HepG2 (cell line): Measurements from ENCODE around the gene PIGR. TPM values are rescaled to one million over a fixed set of nuclear protein-coding genes. Genes with fewer than 3 reads are reported as not detected.
A peak's percentile ranks its signal among the peaks of the same experiment; 100 is the strongest.

Source experiments
- ATF3 ChIP-seq: sonication (generic); formaldehyde crosslinking; IDR thresholded peaks from 2 replicates; pipeline ENCODE4 v1.4.0; 2020; ENCODE audit warnings: missing genetic modification reagents
- CAMTA2 ChIP-seq: sonication (generic); formaldehyde crosslinking; IDR thresholded peaks from 2 replicates; pipeline ENCODE4 v1.4.0; 2020; ENCODE audit warnings: mild to moderate bottlenecking, missing genetic modification reagents, borderline replicate concordance
- FUBP1 ChIP-seq: sonication (generic); formaldehyde crosslinking; IDR thresholded peaks from 2 replicates; pipeline ENCODE4 v1.5.1; 2020; ENCODE audit warnings: missing genetic modification reagents, mild to moderate bottlenecking, borderline replicate concordance
- MIER2 ChIP-seq: IDR thresholded peaks from 2 replicates; pipeline ENCODE4 v1.6.1; 2016; ENCODE audit warnings: missing biosample characterization, missing genetic modification reagents
- NFIC ChIP-seq: IDR thresholded peaks from 2 replicates; pipeline ENCODE4 v1.6.1; 2012; ENCODE audit warnings: mild to moderate bottlenecking, low read length, inconsistent platforms
- PATZ1 ChIP-seq: sonication (generic); formaldehyde crosslinking; IDR thresholded peaks from 2 replicates; pipeline ENCODE4 v1.4.0; 2020; ENCODE audit warnings: missing genetic modification reagents
- TCF12 ChIP-seq, 2 experiments: fragments of 450-650 bp in 1 of 2; sonication (generic) in 1 of 2; formaldehyde crosslinking in 1 of 2; IDR thresholded peaks; 2 replicates each; pipeline versions ENCODE4 v1.6.1 to v1.8.0; 2017 to 2022; ENCODE audit warnings: antibody characterized with exemption in 1 of 2, mild to moderate bottlenecking in 1 of 2, missing genetic modification reagents in 1 of 2, moderate library complexity in 1 of 2
- ZNF253 ChIP-seq: sonication (generic); formaldehyde crosslinking; IDR thresholded peaks from 2 replicates; pipeline ENCODE4 v1.8.0; 2022; ENCODE audit warnings: mild to moderate bottlenecking, missing genetic modification reagents, borderline replicate concordance
- ZNF343 ChIP-seq: sonication (generic); formaldehyde crosslinking; IDR thresholded peaks from 2 replicates; pipeline ENCODE4 v1.4.0; 2020; ENCODE audit warnings: mild to moderate bottlenecking, missing genetic modification reagents
- ZNF354B ChIP-seq: sonication (generic); formaldehyde crosslinking; IDR thresholded peaks from 2 replicates; pipeline ENCODE4 v1.8.0; 2022; ENCODE audit warnings: mild to moderate bottlenecking, missing genetic modification reagents
- ZNF556 ChIP-seq: sonication (generic); formaldehyde crosslinking; IDR thresholded peaks from 2 replicates; pipeline ENCODE4 v1.4.0; 2020; ENCODE audit warnings: mild to moderate bottlenecking, missing genetic modification reagents, borderline replicate concordance
- polyA plus RNA-seq, 8 experiments: library from polyadenylated mRNA; depleted of rRNA in 3 of 8; stranded (reverse) in 7 of 8; unstranded in 1 of 8; fragments of >200 nt; fragmentation: Illumina TruSeq in 4 of 8; extraction: Trizol in 4 of 8; gene quantifications; 2 replicates each; pipeline versions ENCODE4 v1.2.1 to v1.2.3, GENCODE V29; 2011 to 2016; ENCODE audit warnings: low read depth in 4 of 8, missing spikeins in 1 of 8, mixed read lengths in 1 of 8; ENCODE audit not compliant: insufficient read depth in 1 of 8
- total RNA-seq, 5 experiments: library from RNA; depleted of rRNA; stranded (reverse); fragments of >200 nt; fragmentation: Illumina TruSeq; extraction: Trizol; gene quantifications; 2 replicates each; pipeline ENCODE4 v1.2.3, GENCODE V29; 2016; ENCODE audit warnings: low read depth in 1 of 5
- TF ChIP-seq, protein P1 (sequence below): sonication (generic); formaldehyde crosslinking; IDR thresholded peaks from 2 replicates; pipeline ENCODE4 v1.4.0; 2020; ENCODE audit warnings: mild to moderate bottlenecking, missing genetic modification reagents, borderline replicate concordance
- TF ChIP-seq, protein P2 (sequence below): sonication (generic); formaldehyde crosslinking; IDR thresholded peaks from 2 replicates; pipeline ENCODE4 v1.8.1; 2023; ENCODE audit warnings: mild to moderate bottlenecking, missing genetic modification reagents
- TF ChIP-seq, protein P3 (sequence below): sonication (generic); formaldehyde crosslinking; IDR thresholded peaks from 2 replicates; pipeline ENCODE4 v1.4.0; 2020; ENCODE audit warnings: missing genetic modification reagents; ENCODE audit errors: not compliant biosample characterization
- TF ChIP-seq, protein P4 (sequence below): sonication (generic); formaldehyde crosslinking; IDR thresholded peaks from 2 replicates; pipeline ENCODE4 v1.5.0; 2020; ENCODE audit warnings: missing genetic modification reagents, mild to moderate bottlenecking, borderline replicate concordance

The PIGR gene
- total and polyA plus RNA-seq, 2 of the 13 experiments (the other 11 are each of a cell fraction or from before 2014, with no cell fraction given), result not detected

DNA sequence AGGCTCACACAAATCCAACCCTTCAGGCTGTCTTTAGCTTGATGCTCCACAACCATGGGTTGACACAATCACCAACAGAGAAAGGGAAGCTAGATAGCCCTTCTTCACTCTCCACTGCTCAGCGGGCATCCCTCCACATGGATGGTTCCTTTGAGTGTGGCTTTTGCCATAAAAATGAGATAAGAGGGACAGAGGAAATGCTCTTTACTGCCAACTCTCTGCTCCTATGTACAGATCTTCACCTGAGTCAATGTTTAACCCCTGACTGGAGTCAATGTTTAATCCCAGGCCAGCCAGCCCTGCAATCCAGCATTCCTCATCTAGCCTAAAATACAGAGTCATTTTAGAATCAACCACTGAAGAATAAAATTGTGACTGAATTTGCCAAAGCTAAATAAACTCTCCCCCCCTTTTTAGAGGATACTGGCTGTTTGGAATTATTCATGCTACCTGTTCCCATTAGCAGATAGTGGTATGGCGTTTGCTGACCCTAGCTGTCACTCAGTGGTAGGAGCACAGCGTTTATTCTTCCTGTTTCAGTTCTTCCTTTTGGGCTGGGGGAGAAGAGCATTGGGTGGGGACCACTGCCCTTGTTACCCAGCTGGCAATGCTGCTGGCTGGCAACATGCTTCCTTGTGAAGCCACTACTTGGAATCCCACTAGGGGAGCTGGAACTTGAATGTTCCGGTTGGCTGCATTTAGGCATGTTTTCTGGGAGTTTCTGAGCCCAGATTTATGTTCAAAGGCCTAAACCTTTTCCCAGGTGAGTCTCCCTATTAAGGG lies 5.2 kb upstream of the PIGR start (continued):
- no peak for TF ChIP-seq FUBP1
- TF ChIP-seq ZNF354B (CRISPR knock-in tag), result no peak
- TF ChIP-seq, protein P1, sequence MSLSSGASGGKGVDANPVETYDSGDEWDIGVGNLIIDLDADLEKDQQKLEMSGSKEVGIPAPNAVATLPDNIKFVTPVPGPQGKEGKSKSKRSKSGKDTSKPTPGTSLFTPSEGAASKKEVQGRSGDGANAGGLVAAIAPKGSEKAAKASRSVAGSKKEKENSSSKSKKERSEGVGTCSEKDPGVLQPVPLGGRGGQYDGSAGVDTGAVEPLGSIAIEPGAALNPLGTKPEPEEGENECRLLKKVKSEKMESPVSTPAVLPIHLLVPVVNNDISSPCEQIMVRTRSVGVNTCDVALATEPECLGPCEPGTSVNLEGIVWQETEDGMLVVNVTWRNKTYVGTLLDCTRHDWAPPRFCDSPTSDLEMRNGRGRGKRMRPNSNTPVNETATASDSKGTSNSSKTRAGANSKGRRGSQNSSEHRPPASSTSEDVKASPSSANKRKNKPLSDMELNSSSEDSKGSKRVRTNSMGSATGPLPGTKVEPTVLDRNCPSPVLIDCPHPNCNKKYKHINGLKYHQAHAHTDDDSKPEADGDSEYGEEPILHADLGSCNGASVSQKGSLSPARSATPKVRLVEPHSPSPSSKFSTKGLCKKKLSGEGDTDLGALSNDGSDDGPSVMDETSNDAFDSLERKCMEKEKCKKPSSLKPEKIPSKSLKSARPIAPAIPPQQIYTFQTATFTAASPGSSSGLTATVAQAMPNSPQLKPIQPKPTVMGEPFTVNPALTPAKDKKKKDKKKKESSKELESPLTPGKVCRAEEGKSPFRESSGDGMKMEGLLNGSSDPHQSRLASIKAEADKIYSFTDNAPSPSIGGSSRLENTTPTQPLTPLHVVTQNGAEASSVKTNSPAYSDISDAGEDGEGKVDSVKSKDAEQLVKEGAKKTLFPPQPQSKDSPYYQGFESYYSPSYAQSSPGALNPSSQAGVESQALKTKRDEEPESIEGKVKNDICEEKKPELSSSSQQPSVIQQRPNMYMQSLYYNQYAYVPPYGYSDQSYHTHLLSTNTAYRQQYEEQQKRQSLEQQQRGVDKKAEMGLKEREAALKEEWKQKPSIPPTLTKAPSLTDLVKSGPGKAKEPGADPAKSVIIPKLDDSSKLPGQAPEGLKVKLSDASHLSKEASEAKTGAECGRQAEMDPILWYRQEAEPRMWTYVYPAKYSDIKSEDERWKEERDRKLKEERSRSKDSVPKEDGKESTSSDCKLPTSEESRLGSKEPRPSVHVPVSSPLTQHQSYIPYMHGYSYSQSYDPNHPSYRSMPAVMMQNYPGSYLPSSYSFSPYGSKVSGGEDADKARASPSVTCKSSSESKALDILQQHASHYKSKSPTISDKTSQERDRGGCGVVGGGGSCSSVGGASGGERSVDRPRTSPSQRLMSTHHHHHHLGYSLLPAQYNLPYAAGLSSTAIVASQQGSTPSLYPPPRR (CRISPR knock-in tag), result no peak
- TF ChIP-seq, protein P2, sequence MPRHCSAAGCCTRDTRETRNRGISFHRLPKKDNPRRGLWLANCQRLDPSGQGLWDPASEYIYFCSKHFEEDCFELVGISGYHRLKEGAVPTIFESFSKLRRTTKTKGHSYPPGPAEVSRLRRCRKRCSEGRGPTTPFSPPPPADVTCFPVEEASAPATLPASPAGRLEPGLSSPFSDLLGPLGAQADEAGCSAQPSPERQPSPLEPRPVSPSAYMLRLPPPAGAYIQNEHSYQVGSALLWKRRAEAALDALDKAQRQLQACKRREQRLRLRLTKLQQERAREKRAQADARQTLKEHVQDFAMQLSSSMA (CRISPR knock-in tag), result 0 out of 2 replicates have a peak, but pooled peaks have one; percentile 23
- TF ChIP-seq ZNF556 (CRISPR knock-in tag), result no peak
- TF ChIP-seq, protein P3, sequence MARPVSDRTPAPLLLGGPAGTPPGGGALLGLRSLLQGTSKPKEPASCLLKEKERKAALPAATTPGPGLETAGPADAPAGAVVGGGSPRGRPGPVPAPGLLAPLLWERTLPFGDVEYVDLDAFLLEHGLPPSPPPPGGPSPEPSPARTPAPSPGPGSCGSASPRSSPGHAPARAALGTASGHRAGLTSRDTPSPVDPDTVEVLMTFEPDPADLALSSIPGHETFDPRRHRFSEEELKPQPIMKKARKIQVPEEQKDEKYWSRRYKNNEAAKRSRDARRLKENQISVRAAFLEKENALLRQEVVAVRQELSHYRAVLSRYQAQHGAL (CRISPR knock-in tag), result no peak
- no peak for TF ChIP-seq CAMTA2
- TF ChIP-seq MIER2 (CRISPR knock-in tag), result 0 out of 2 replicates have a peak, but pooled peaks have one; percentile 48
- TF ChIP-seq PATZ1 (CRISPR knock-in tag), result no peak; the same call in 1 of the 2 replicates
- no peak for TF ChIP-seq TCF12 (IDR thresholded peaks at IDR 0.05)
- TF ChIP-seq TCF12 (CRISPR knock-in tag; IDR thresholded peaks at IDR 0.05), result no peak
- TF ChIP-seq ZNF343 (CRISPR knock-in tag), result no peak
- TF ChIP-seq ATF3 (CRISPR knock-in tag), result no peak
- no peak for TF ChIP-seq NFIC
- no peak for TF ChIP-seq ZNF253 (CRISPR knock-in tag)
- TF ChIP-seq, protein P4, sequence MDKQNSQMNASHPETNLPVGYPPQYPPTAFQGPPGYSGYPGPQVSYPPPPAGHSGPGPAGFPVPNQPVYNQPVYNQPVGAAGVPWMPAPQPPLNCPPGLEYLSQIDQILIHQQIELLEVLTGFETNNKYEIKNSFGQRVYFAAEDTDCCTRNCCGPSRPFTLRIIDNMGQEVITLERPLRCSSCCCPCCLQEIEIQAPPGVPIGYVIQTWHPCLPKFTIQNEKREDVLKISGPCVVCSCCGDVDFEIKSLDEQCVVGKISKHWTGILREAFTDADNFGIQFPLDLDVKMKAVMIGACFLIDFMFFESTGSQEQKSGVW, result no peak
